ENCODE measurements around the gene SLC7A14. TPM values are rescaled to one million over a fixed set of nuclear protein-coding genes. Genes with fewer than 3 reads are reported as not detected.
A peak's percentile ranks its signal among the peaks of the same experiment; 100 is the strongest.

Gene SLC7A14
- total RNA-seq, 4 donors from 2014 or later = 0.44 TPM; not detected in 3

GRCh38 chr3:170419557-170420087, 166.3 kb downstream of the SLC7A14 start:
- no peaks in the 10 kb centered on the region for H3K9me3 ChIP-seq
- 6 to 20% methylated on average over 40 to 55 of the region's 58 CpGs for WGBS, 2 donors
- peak overlapping the region; percentile 42 to 77 (median 60) for H3K4me3 ChIP-seq
- H3K27ac ChIP-seq = peak overlapping the region; percentile 60 to 94 (median 87)
- peaks cover 0 to 45% (median 3%) of the 10 kb centered on the region in 4 donors for H3K4me1 ChIP-seq
- H3K36me3 ChIP-seq = peaks cover 0 to 6% (median 0%) of the 10 kb centered on the region in 3 donors
- H3K27me3 ChIP-seq = no peaks in the 10 kb centered on the region
- no peak for TF ChIP-seq CTCF (IDR thresholded peaks at IDR 0.05)
- TF ChIP-seq EP300 (IDR thresholded peaks at IDR 0.05) = peak in 1 of 2 donors; percentile 59
- peak in 1 of 2 donors; percentile 15 for TF ChIP-seq POLR2A (IDR thresholded peaks at IDR 0.05)
- no peak for DNase-seq (ENCODE audit: low spot score in 2 of 2)

GRCh38 chr3:170418422-170419398, 167.2 kb downstream of the SLC7A14 start, which contains the start of gene CLDN11:
TSS of gene CLDN11 (plus strand) at chr3:170418868. CDS start at chr3:170419067, 199 bp downstream.
- Histone ChIP-seq H3K4me1 (peaks cover 0 to 46% (median 3%) of the 10 kb centered on the region in 4 donors), H3K36me3 (no peaks in the 10 kb centered on the region), H3K27me3 (no peaks in the 10 kb centered on the region), H3K4me3 (peak within 1 kb of the TSS; percentile 42 to 77 (median 60)), H3K27ac (peak within 1 kb of the TSS; percentile 60 to 94 (median 87)), H3K9me3 (no peaks in the 10 kb centered on the region)
- 4% methylated on average over 38 to 60 of the region's 79 CpGs for WGBS, 2 donors
- peak in 1 of 2 donors; percentile 41 for DNase-seq (ENCODE audit: low spot score in 2 of 2)
- TF ChIP-seq CTCF (IDR thresholded peaks at IDR 0.05) = peak in 1 of 5 experiments; percentile 34
- TF ChIP-seq POLR2A (IDR thresholded peaks at IDR 0.05) = peak; percentile 32 to 64
- TF ChIP-seq EP300 (IDR thresholded peaks at IDR 0.05) = peak in 1 of 2 donors; percentile 73

GRCh38 chr3:170417090-170417489, 168.8 kb downstream of the SLC7A14 start:
- Histone ChIP-seq H3K27ac (no peak overlapping the region), H3K27me3 (no peaks in the 10 kb centered on the region)
- TF ChIP-seq POLR2A (IDR thresholded peaks at IDR 0.05) = no peak
- no peak for TF ChIP-seq EP300 (IDR thresholded peaks at IDR 0.05)
- TF ChIP-seq CTCF (IDR thresholded peaks at IDR 0.05) = no peak

GRCh38 chr3:170414202-170414663, 171.6 kb downstream of the SLC7A14 start:
- peak in 1 of 2 donors; percentile 28 for DNase-seq (ENCODE audit: low spot score in 2 of 2)
- Histone ChIP-seq H3K36me3 (no peaks in the 10 kb centered on the region), H3K27ac (no peak overlapping the region), H3K9me3 (no peaks in the 10 kb centered on the region), H3K4me1 (peaks cover 0 to 20% (median 3%) of the 10 kb centered on the region in 4 donors), H3K4me3 (no peak overlapping the region), H3K27me3 (no peaks in the 10 kb centered on the region)
- TF ChIP-seq CTCF (IDR thresholded peaks at IDR 0.05) (peak; percentile 86 to 91 (median 88)), EP300 (IDR thresholded peaks at IDR 0.05) (peak in 1 of 2 donors; percentile 18), POLR2A (IDR thresholded peaks at IDR 0.05) (no peak)
- WGBS, 2 donors = 31 to 33% methylated on average over 5 of the region's 5 CpGs

More at GRCh38 chr3:170417090-170417489, 168.8 kb downstream of the SLC7A14 start:
- H3K9me3 ChIP-seq = no peaks in the 10 kb centered on the region
- H3K36me3 ChIP-seq = no peaks in the 10 kb centered on the region
- DNase-seq (ENCODE audit: low spot score in 2 of 2) = no peak
- WGBS, 2 donors = 83 to 92% methylated on average over 1 of the region's 1 CpG
- H3K4me1 ChIP-seq = peaks cover 0 to 40% (median 3%) of the 10 kb centered on the region in 4 donors
- H3K4me3 ChIP-seq = no peak overlapping the region

Measured in tibial nerve (tissue), 4 donors.